HG02610 (cell line): ENCODE measurements around the gene IKZF2.

Experiments
- ATAC-seq: cut with Tn5 transposase; IDR thresholded peaks from one replicate; pipeline ENCODE4 v1.9.1; 2021; ENCODE audit warnings: mild to moderate bottlenecking, moderate library complexity; ENCODE audit not compliant: unreplicated experiment

Gene IKZF2

GRCh38 chr2:213151437-213152064, at the start of gene IKZF2:
Gene IKZF2, minus strand, starts transcription at chr2:213151612. Its CDS starts 2,983 bp downstream, at chr2:213148629.
- peak; percentile 67 for ATAC-seq

GRCh38 chr2:213199871-213200270, 48.5 kb upstream of the IKZF2 start:
- no peak for ATAC-seq

- ATAC-seq, result no peak
Observed at GRCh38 chr2:213189001-213189899, 37.8 kb upstream of the IKZF2 start.

- ATAC-seq, result no peak
Observed at GRCh38 chr2:213188533-213188867, 37.1 kb upstream of the IKZF2 start.

GRCh38 chr2:213187833-213188532, 36.6 kb upstream of the IKZF2 start:
- no peak for ATAC-seq

GRCh38 chr2:213187386-213187785, 36.0 kb upstream of the IKZF2 start:
- no peak for ATAC-seq

- ATAC-seq, result peak; percentile 97
Observed at GRCh38 chr2:213185147-213185822, 33.9 kb upstream of the IKZF2 start.

GRCh38 chr2:213181712-213182111, 30.3 kb upstream of the IKZF2 start:
- no peak for ATAC-seq

GRCh38 chr2:213177679-213178078, 26.3 kb upstream of the IKZF2 start:
- no peak for ATAC-seq

- ATAC-seq, result no peak
Observed at GRCh38 chr2:213175673-213176247, 24.3 kb upstream of the IKZF2 start.

GRCh38 chr2:213172641-213173040, 21.2 kb upstream of the IKZF2 start:
- ATAC-seq, result no peak

- no peak for ATAC-seq
Observed at GRCh38 chr2:213171147-213171546, 19.7 kb upstream of the IKZF2 start.

GRCh38 chr2:213167271-213167930, 16.0 kb upstream of the IKZF2 start:
- ATAC-seq, result no peak

GRCh38 chr2:213166109-213166508, 14.7 kb upstream of the IKZF2 start:
- ATAC-seq, result peak; percentile 96

- no peak for ATAC-seq
Observed at GRCh38 chr2:213164263-213164662, 12.9 kb upstream of the IKZF2 start.

- no peak for ATAC-seq
Observed at GRCh38 chr2:213162516-213163118, 11.2 kb upstream of the IKZF2 start.

GRCh38 chr2:213161759-213162515, 10.5 kb upstream of the IKZF2 start:
- ATAC-seq, result no peak

GRCh38 chr2:213159768-213160167, 8.4 kb upstream of the IKZF2 start:
- ATAC-seq, result no peak

GRCh38 chr2:213157242-213157641, 5.8 kb upstream of the IKZF2 start:
- peak; percentile 91 for ATAC-seq
